ENCODE results near the gene LRP1-AS.

Gene LRP1-AS

GRCh38 chr12:57098546-57098945, 48.9 kb downstream of the LRP1-AS start:
- DNase-seq (ENCODE audit: low read depth in 2 of 2) = no peak

DNA sequence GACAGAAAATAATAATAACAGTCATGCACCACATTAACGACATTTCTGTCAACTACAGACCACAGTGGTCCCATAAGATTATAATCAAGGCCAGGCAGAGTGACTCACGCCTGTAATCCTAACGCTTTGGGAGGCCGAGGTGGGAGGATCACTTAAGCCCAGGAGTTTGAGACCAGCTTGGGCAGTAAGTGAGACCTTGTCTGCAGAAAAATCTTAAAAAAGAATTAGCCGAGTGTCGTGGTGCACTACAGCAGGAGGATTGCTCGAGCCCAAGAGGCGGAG, 49.9 kb downstream of the LRP1-AS start:
- no peak for DNase-seq (ENCODE audit: low read depth in 2 of 2)

DNA sequence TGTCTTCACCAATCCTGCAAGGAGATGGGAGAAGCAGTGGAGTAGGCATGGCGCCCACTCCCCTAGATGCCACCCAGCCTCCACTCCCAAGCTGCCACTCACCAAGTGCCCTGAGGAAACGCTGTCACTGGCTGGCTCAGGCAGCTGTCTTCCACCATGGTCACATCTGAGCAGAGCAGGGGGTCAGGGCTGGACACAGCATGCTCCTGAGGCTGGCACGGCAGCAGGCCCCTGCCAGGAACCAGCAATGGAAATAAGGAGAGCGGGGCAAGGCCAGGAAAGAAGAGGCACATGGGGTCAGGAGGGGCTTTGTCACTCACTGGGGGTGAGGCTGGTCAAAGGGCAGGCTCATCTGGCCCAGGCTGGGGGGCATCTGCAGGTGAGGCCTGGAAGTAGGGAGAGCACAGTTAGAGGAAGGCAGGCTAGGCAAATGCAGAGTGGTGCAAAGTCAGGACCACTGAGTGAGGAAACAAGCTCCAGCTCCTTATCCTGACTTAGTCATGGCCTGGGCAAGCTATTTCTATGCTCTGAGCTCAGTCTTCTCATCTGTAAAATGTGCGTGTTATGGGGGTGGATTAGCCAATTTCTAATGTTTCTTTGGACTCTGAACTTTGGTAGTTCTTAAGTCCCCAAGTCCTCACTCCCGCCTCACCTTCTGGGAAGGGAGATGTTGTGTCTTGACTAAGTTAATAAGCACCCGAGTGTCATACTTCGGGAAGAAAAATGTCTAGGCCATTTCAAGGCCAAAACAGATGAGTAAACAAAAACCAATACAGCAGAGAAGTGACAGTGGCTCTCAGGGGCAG, 50.5 kb downstream of the LRP1-AS start:
- DNase-seq (ENCODE audit: low read depth in 2 of 2) = no peak

- no peak for DNase-seq (ENCODE audit: low read depth in 2 of 2)
Observed at GRCh38 chr12:57096099-57096572, 51.3 kb downstream of the LRP1-AS start.

- DNase-seq (ENCODE audit: low read depth in 2 of 2) = no peak
Observed at GRCh38 chr12:57095440-57095839, 52.0 kb downstream of the LRP1-AS start.

Data from activated CD8-positive, alpha-beta memory T cell treated with anti-CD3 and anti-CD28 coated beads for 4 hours (primary cell).